ENCODE measurements around the gene PRSS27. TPM values are rescaled to one million over a fixed set of nuclear protein-coding genes. Genes with fewer than 3 reads are reported as not detected.

PRSS27 gene
- total RNA-seq, 2 experiments from 2014 or later = 0.70 to 1.0 TPM

- peaks cover 37% of the 10 kb centered on the region for H3K4me1 Mint-ChIP-seq (ENCODE audit: low read depth)
- H3K4me3 Mint-ChIP-seq = no peak overlapping the region
- DNase-seq (no peak), ATAC-seq (no peak)
- H3K36me3 Mint-ChIP-seq (ENCODE audit: low read depth) = peaks cover 27% of the 10 kb centered on the region
- H3K27me3 Mint-ChIP-seq (ENCODE audit: low read depth) = no peaks in the 10 kb centered on the region
- peak overlapping the region; percentile 68 for H3K27ac Mint-ChIP-seq
- no peaks in the 10 kb centered on the region for H3K9me3 Mint-ChIP-seq (ENCODE audit: insufficient read depth)
- CTCF ChIA-PET = no interaction called here
- POLR2A ChIA-PET = interaction anchor here (5.8 kb wide), 1 partner anchor 26 kb away, joined by 60 read pairs; the partner anchor contains the start of gene ELOB
These were observed 29.5 kb upstream of the PRSS27 start for GRCh38 chr16:2749476-2749875.

- Mint-ChIP-seq H3K36me3 (ENCODE audit: low read depth) (peaks cover 22% of the 10 kb centered on the region), H3K9me3 (ENCODE audit: insufficient read depth) (no peaks in the 10 kb centered on the region), H3K4me3 (no peak overlapping the region), H3K27me3 (ENCODE audit: low read depth) (peaks cover 2% of the 10 kb centered on the region), H3K27ac (no peak overlapping the region), H3K4me1 (ENCODE audit: low read depth) (peaks cover 31% of the 10 kb centered on the region)
- DNase-seq (no peak), ATAC-seq (no peak)
- ChIA-PET POLR2A (interaction anchor here (5.8 kb wide), 1 partner anchor 26 kb away, joined by 60 read pairs; the partner anchor contains the start of gene ELOB), CTCF (no interaction called here)
These were observed 28.9 kb upstream of the PRSS27 start for GRCh38 chr16:2748757-2749455.

- no peak overlapping the region for H3K4me3 Mint-ChIP-seq
- DNase-seq (no peak), ATAC-seq (no peak)
- ChIA-PET POLR2A (interaction anchor here (0.7 to 0.8 kb wide), 2 partner anchors 11 to 71 kb away, joined by 3 read pairs; no protein-coding TSS in a partner anchor), CTCF (interaction anchor here (0.9 kb wide), 1 partner anchor 181 kb away, joined by 3 read pairs; no protein-coding TSS in a partner anchor)
- no peak overlapping the region for H3K27ac Mint-ChIP-seq
- H3K36me3 Mint-ChIP-seq (ENCODE audit: low read depth) = peaks cover 6% of the 10 kb centered on the region
- no peaks in the 10 kb centered on the region for H3K9me3 Mint-ChIP-seq (ENCODE audit: insufficient read depth)
- peaks cover 17% of the 10 kb centered on the region for H3K4me1 Mint-ChIP-seq (ENCODE audit: low read depth)
- H3K27me3 Mint-ChIP-seq (ENCODE audit: low read depth) = peaks cover 2% of the 10 kb centered on the region
These were observed 25.9 kb upstream of the PRSS27 start for GRCh38 chr16:2745961-2746360.

- peaks cover 2% of the 10 kb centered on the region for H3K27me3 Mint-ChIP-seq (ENCODE audit: low read depth)
- peaks cover 6% of the 10 kb centered on the region for H3K36me3 Mint-ChIP-seq (ENCODE audit: low read depth)
- H3K4me3 Mint-ChIP-seq = no peak overlapping the region
- CTCF ChIA-PET = interaction anchor here (0.9 kb wide), 1 partner anchor 182 kb away, joined by 3 read pairs; no protein-coding TSS in a partner anchor
- H3K4me1 Mint-ChIP-seq (ENCODE audit: low read depth) = peaks cover 10% of the 10 kb centered on the region
- POLR2A ChIA-PET = interaction anchor here (0.7 to 0.8 kb wide), 3 partner anchors 11 to 784 kb away, joined by 3 read pairs; no protein-coding TSS in a partner anchor
- H3K27ac Mint-ChIP-seq = no peak overlapping the region
- H3K9me3 Mint-ChIP-seq (ENCODE audit: insufficient read depth) = no peaks in the 10 kb centered on the region
- DNase-seq (no peak), ATAC-seq (no peak)
These were observed 25.3 kb upstream of the PRSS27 start for GRCh38 chr16:2745116-2745890.

- POLR2A ChIA-PET = interaction anchor here (0.8 kb wide), 1 partner anchor 783 kb away, joined by 3 read pairs; no protein-coding TSS in a partner anchor
- H3K27me3 Mint-ChIP-seq (ENCODE audit: low read depth) = peaks cover 2% of the 10 kb centered on the region
- CTCF ChIA-PET = no interaction called here
- peaks cover 5% of the 10 kb centered on the region for H3K4me1 Mint-ChIP-seq (ENCODE audit: low read depth)
- no peaks in the 10 kb centered on the region for H3K9me3 Mint-ChIP-seq (ENCODE audit: insufficient read depth)
- DNase-seq = no peak
- H3K4me3 Mint-ChIP-seq = no peak overlapping the region
- H3K27ac Mint-ChIP-seq = no peak overlapping the region
- H3K36me3 Mint-ChIP-seq (ENCODE audit: low read depth) = peaks cover 3% of the 10 kb centered on the region
- no peak for ATAC-seq
These were observed 24.7 kb upstream of the PRSS27 start for GRCh38 chr16:2744711-2745110.

- Mint-ChIP-seq H3K9me3 (ENCODE audit: insufficient read depth) (no peaks in the 10 kb centered on the region), H3K4me1 (ENCODE audit: low read depth) (no peaks in the 10 kb centered on the region), H3K36me3 (ENCODE audit: low read depth) (no peaks in the 10 kb centered on the region), H3K27me3 (ENCODE audit: low read depth) (peaks cover 2% of the 10 kb centered on the region), H3K27ac (no peak overlapping the region), H3K4me3 (no peak overlapping the region)
- ATAC-seq (no peak), DNase-seq (no peak)
- POLR2A ChIA-PET = no interaction called here
- CTCF ChIA-PET = no interaction called here
These were observed 23.2 kb upstream of the PRSS27 start for GRCh38 chr16:2743007-2743810.

- ATAC-seq (no peak), DNase-seq (no peak)
- H3K4me3 Mint-ChIP-seq = no peak overlapping the region
- no peaks in the 10 kb centered on the region for H3K9me3 Mint-ChIP-seq (ENCODE audit: insufficient read depth)
- H3K4me1 Mint-ChIP-seq (ENCODE audit: low read depth) = no peaks in the 10 kb centered on the region
- H3K36me3 Mint-ChIP-seq (ENCODE audit: low read depth) = no peaks in the 10 kb centered on the region
- H3K27me3 Mint-ChIP-seq (ENCODE audit: low read depth) = peaks cover 2% of the 10 kb centered on the region
- ChIA-PET POLR2A (no interaction called here), CTCF (interaction anchor here (1.5 kb wide), 1 partner anchor 126 kb away, joined by 4 read pairs; no protein-coding TSS in a partner anchor)
- H3K27ac Mint-ChIP-seq = no peak overlapping the region
These were observed 22.4 kb upstream of the PRSS27 start for GRCh38 chr16:2742323-2743006.

GRCh38 chr16:2741168-2741567 lies 21.1 kb upstream of the PRSS27 start:
- ATAC-seq (no peak), DNase-seq (no peak)
- H3K27ac Mint-ChIP-seq = no peak overlapping the region
- peaks cover 2% of the 10 kb centered on the region for H3K27me3 Mint-ChIP-seq (ENCODE audit: low read depth)
- no peaks in the 10 kb centered on the region for H3K36me3 Mint-ChIP-seq (ENCODE audit: low read depth)
- ChIA-PET CTCF (interaction anchor here (0.6 to 1.5 kb wide), 2 partner anchors 127 to 278 kb away, joined by 3 to 4 read pairs; no protein-coding TSS in a partner anchor), POLR2A (interaction anchor here (0.6 kb wide), 1 partner anchor 10 kb away, joined by 4 read pairs; no protein-coding TSS in a partner anchor)
- H3K4me1 Mint-ChIP-seq (ENCODE audit: low read depth) = no peaks in the 10 kb centered on the region
- H3K9me3 Mint-ChIP-seq (ENCODE audit: insufficient read depth) = no peaks in the 10 kb centered on the region
- H3K4me3 Mint-ChIP-seq = no peak overlapping the region

GRCh38 chr16:2740476-2740875 lies 20.5 kb upstream of the PRSS27 start:
- no peak for DNase-seq
- H3K9me3 Mint-ChIP-seq (ENCODE audit: insufficient read depth) = no peaks in the 10 kb centered on the region
- no peaks in the 10 kb centered on the region for H3K4me1 Mint-ChIP-seq (ENCODE audit: low read depth)
- CTCF ChIA-PET = no interaction called here
- H3K4me3 Mint-ChIP-seq = no peak overlapping the region
- POLR2A ChIA-PET = no interaction called here
- H3K36me3 Mint-ChIP-seq (ENCODE audit: low read depth) = no peaks in the 10 kb centered on the region
- no peak overlapping the region for H3K27ac Mint-ChIP-seq
- no peak for ATAC-seq
- H3K27me3 Mint-ChIP-seq (ENCODE audit: low read depth) = peaks cover 2% of the 10 kb centered on the region

- no peaks in the 10 kb centered on the region for H3K4me1 Mint-ChIP-seq (ENCODE audit: low read depth)
- no peak overlapping the region for H3K27ac Mint-ChIP-seq
- no peaks in the 10 kb centered on the region for H3K9me3 Mint-ChIP-seq (ENCODE audit: insufficient read depth)
These were observed 19.8 kb upstream of the PRSS27 start for GRCh38 chr16:2739625-2740430.

More at GRCh38 chr16:2739625-2740430, 19.8 kb upstream of the PRSS27 start:
- peaks cover 3% of the 10 kb centered on the region for H3K27me3 Mint-ChIP-seq (ENCODE audit: low read depth)
- POLR2A ChIA-PET = no interaction called here
- DNase-seq (no peak), ATAC-seq (no peak)
- CTCF ChIA-PET = no interaction called here
- no peak overlapping the region for H3K4me3 Mint-ChIP-seq
- no peaks in the 10 kb centered on the region for H3K36me3 Mint-ChIP-seq (ENCODE audit: low read depth)
